Stimulated activated CD4-positive, alpha-beta T cell treated with anti-CD3 and anti-CD28 coated beads, Interleukin-2, amount 100 ng/mL, for 48 hours (primary cell): ENCODE measurements around the gene FAM135A.

Experiments used
- DNase-seq, 2 donors: peaks; one replicate each; pipeline ENCODE4 v3.0.0-alpha.2; 2020

Gene FAM135A

DNA sequence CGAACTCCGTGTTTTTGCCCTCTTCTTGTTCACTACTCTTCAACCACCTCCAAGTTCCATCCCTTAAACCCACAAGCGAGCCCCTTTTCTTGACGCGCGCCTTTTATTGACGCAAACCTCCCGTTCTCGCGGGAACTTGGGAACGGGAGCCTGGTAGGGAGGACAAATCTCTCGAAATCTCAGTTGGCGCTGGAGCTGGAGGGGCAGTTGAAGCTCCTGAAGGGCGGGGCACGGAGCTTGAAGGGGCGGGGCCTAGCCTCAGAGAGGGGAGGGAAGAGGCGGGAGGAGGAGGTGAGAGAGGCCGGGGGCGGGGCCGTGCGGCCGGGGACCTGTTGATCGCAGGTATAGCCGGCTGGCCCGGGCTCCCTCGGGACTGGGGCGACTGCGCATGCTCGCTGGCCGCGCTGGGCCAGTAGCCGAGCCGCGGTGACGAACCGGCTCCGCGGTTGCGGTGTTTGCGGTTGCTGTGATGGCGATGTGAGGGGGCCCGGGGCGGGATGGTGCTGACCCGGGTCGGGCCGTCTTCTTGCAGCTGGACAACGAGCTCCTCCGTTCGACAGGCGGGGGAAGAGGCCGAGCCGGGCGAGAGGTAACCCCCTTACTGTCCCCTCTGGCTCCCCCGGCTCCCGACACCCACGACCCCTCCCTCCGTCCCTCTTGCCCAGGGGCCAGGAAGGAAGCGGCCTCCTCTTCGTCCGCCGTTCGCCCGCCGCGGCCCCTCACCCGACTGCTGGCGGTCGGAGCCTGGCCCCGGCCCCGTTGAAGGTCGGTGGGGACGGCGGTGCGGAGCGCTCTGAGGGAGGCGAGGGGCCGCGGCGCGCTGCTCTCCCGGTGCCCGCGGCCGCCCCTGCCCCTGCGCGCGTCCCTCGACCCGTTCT lies at the start of gene FAM135A:
TSS of gene FAM135A (plus strand) at position 395 of the 878 bp plus-strand sequence. CDS start 14,835 bp downstream, outside the sequence.
- DNase-seq = peak; percentile 90 to 94

DNA sequence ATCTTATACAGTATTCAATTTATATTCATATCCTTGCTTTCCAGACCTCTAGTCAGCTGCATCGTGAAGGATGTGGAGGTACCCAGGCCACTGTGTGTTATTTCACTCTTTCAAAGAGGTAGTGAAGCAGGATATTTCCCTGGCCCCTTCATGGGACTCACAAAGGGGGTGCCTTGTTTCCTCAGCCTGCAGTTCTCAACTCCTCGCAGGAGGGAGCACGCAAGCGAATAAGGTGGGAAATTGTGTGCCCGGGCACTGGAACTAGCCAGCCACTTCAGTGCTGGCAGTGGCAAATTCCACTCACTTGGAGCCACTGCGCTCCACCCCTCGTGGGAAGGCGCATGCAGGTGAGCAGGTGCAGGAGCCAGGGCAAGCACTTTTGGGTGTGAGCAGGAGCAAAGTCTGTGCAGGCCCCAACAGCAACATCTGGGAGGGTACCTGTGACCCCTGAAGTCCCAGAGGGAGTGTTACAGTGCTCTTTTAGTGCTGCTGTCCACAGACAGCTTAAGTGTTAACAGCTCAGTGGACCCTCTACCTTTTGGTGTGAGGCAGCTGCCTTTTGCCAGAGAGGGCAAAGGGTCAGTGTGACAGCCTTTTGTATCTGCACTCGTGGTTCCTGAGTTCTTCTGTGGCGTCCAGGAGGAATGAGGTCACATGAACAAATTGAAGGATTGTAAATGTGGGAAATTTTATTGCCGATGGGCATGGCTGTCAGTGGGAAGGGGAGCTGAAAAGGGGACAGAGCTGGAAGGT lies 49.4 kb upstream of the FAM135A start:
- DNase-seq = no peak

DNA sequence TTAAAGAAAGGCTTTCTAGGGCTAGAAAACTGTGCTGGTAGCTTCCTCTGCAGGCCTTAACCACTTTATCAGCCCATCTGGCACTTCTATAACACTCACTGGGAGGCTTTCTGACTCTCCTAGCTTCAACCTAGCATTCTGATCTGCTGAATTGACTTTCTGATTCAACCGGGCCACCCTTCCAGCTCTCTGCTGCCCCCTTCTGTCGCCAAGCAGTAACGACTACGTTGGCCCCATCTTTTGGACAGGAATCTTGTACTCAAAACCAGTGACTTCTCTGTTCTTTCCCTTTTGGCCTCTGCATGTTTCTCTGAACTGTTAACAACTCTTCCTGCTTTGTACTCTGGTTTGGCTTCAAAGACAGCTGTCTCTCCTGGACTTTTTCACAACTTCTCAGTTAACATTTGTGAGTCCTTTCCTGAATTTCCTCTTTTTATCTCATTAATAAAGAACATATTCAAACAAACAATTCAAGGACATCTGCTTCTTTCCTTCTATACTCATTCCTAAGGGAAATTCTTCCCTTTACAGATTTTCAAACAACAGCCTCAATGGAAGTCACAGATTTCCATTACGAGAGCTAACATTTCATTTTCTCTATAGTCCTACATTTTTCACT lies 43.9 kb upstream of the FAM135A start:
- DNase-seq = peak; percentile 57 to 65

DNA sequence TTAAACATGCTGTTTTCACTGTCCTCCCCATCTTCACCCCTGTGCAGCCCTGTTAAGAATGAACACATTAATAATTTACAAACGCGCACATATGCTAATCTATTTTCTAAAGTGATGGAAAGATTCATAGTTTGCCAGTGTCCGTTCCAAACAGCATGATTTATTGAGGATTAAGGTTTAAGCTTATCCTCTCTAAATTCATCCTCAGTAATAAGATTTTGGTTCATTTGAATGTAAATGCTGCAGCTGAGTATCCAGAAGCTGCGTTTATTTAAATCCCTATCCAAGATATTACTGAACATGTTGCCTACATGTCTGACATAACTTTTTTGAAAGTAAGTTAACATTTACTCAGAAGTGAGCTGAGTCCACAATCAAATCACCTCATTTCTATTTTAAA lies 42.8 kb upstream of the FAM135A start:
- no peak for DNase-seq

DNA sequence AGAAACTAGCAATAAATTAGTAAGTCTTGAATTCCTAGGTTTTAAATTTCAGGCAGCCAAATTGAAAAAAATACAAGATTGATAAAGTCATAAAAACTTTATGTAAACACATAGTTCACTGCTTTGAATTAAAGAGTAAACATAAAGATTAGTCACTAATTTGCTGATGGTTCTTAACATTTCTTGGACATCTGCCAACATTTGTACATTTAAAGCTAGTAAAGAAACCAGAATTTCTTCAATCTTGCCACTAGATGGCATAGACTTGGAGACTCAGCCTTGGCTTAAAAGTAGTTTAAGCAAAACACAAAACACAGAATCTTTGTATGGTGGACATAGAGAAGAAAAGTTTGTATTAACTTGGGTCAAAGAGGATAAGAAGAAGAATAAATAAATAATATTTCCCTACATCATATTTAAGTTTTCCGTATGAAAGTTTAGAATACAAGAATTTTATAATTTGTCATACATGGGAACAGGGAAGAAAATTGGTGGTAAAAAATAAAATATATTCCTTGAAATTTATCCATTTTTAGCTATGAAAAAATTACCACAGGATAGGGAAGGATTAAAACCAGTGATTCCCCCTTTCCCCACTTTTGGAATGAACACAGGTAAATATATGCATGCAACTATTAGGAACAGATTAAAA lies 41.7 kb upstream of the FAM135A start:
- DNase-seq = no peak

DNA sequence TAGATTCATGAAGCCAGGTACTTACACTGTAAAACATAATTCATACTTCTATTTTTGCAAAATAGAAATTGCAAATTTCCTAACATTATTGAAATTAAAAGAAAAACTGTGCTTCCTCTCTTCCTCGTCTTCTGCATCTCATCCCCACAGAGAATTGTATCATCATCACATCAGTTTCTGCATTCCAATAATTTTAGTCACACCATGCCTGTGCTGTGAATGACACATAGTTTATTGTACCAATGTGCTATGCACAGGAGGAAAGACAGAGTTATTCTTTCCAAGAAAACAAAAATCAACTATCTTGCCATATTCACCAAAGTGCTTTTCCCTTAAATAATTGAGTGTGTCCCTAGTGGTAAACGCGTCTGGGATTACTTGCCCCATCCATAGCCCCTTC lies 38.1 kb upstream of the FAM135A start:
- DNase-seq = no peak

DNA sequence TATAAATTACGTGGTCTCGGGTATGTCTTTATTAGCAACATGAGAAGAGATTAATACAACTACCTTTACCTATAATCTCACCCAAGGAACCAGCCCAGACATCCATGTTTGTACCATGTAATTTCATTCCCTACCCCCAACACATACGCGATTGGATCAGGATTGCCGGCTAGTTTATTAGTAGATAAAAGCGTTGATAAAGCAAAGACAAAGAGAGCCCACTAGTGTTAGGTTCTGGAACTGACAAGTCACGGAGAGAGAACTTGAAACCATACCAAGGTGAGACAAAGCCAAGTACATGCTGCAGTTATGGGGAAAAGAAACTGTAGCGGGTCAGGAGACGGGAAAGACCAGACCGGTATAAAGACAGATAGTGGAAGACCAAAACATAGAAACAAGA lies 37.4 kb upstream of the FAM135A start:
- no peak for DNase-seq

DNA sequence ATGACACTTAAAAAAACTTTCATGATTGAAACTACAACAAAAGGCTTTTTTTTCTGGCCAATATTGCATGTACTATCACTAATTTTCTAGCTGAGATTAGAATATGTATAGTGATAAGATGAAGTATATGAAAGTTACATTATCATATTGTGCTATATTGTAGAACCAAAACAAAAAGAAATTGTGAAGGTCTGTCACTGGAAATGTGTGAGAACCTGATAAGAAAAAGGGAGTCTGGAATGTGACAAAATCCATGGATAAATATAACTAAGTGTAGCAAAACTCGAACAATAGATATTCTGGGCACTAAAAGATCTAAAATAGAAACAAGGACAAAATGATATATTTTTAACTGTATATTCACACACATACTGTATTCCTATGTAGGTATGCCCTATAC lies 36.7 kb upstream of the FAM135A start:
- no peak for DNase-seq

DNA sequence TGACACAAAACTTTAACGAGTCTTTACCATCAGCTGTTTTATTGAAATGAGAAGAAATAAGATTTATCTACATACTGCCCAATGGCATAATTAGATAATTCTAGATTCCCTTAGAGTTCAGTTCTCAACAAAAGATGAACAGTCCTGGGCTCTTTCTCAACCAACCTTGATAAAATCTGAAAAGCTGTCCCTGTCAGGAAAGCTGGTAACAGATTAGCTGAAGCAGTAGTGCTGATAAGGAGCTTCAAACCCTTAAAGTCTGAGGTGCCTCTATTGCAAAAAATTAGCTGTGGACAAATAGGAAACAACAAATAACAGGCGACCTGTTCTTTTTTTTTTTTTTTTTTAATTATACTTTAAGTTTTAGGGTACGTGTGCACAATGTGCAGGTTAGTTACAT lies 35.9 kb upstream of the FAM135A start:
- no peak for DNase-seq

DNA sequence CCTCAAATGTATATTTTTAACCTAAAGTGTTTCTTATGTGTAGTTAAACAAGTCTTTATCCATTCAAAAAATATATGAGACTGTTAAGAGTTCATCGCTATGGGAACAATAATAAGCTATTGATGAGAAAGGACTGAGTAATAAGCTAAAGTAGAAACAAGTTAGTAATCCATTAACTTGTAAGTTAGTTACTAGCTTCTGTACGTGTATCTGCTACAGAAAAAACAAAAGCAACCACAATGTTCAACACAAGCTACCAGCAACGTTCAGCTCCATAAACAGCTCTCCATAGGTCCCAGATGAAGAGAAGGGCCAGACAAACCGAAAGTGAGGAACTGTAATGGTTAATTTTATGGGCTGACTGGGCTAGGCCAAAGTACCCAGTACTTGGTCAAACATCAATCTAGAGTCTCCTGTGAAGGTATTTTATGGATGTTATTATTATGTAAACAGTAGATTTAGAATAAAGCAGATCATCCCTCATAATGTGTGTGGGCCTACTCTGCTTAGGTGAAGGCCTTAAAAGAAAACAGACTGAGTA lies 33.8 kb upstream of the FAM135A start:
- DNase-seq = no peak

DNA sequence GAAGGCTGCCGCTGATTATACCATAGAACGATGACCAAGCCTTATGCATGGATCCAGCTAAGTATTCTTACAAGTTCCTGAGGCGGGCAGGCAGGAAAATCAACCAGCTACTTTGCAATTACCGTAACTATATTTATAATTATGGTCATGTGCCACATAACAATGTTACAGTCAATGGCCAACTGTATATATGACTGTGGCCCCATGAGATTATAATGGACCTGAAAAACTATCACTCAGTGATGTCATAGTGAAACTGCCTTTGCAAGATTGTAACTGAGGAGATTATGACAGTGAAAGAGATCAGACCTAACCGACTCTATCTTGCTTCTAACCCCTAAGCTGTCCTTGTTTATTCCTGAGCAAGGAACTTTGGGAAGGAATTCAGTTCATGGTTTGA lies 33.1 kb upstream of the FAM135A start:
- DNase-seq = no peak

DNA sequence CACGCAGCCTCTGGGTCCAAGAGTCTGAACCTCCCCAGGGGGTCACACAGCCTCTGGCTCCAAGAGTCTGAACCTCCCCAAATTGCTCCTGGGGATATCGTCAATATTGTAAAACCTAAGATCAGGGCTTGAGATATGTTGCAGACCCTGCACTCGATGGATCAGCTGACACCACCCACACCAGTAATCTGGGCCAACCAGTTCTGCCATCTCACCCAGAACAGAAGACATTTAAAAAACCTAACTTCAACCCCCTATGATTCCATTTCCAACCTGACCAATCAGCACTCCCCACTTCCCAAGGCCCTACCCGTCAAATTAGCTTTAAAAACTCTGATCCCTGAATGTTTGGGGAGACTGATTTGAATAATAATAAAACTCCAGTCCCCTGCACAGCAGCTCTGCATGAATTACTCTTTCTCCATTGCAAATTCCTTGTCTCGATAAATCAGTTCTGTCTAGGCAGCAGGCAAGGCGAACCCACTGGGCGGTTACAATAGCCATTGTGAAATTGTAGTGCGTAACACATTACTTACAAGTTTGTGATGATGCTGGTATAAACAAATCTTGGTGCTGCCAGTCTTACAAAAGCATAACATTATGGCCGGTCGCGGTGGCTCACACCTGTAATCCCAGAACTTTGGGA lies 32.4 kb upstream of the FAM135A start:
- no peak for DNase-seq

DNA sequence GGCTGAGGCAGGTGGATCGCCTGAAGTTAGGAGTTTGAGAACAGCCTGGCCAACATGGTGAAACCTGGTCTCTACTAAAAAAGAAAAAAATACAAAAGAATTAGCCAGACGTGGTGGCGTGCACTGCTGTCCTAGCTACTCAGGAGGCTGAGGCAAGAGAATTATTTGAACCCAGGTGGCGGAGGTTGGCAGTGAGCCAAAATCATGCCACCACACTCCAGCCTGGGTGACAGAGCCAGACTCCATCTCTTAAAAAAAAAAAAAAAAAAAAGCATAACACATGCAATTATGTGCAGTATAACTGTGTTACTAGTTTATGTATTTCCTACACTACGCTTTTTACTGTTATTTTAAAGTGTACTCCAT lies 31.9 kb upstream of the FAM135A start:
- no peak for DNase-seq

DNA sequence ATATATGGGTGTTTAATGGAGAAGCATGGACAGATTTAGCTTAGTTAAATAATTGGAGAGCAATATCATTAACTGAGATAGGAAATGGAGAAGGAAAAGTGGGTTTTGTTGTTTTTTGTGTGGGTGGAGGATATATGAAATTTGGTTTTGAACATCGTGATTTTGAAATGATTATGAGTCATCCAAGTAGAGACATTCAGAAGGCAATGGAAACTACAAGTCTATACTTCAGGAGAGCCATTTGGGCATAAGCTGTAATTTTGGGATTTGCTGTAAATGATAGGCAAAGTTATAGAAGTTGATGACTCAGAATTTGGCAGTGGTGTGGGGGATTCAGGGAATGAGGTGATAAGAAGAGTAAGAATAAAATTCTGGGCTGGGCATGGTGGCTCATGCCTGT lies 27.4 kb upstream of the FAM135A start:
- no peak for DNase-seq

DNA sequence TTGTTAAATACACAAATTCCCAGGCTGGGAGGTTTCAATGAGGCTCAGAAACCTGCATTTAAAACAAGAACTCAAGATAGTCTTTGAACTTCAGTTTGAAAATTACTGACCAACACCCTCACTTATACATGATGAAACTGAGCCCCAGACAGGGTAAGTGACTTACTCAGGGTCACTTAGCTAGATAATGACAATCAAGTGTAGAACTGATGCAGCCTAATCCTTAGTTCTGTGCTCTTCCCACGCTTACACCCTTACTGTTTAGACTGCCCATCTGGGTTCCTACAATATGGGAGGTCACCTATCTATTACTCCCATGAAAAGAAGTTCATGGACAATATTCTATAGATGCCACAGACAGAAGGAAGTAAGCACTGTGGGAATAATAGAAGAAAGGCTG lies 24.5 kb upstream of the FAM135A start:
- DNase-seq = no peak

DNA sequence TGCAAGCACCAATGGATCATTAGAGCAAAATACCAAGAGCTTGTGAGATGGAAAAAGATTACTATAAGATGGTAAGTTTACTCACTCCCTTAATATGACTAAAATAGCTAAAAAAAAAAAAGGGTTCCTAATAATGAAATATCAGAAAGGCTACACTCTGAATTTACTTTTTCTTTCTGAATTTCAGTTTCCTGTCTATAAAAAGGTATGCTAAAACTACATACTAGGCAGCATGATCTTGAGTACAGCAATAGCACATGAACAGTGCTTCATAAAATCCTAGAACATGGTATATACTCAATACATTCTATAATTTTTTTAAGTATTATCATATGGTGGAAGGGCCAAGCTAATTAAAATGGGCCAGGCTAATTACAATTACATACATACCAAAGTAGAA lies 24.0 kb upstream of the FAM135A start:
- DNase-seq = no peak

DNA sequence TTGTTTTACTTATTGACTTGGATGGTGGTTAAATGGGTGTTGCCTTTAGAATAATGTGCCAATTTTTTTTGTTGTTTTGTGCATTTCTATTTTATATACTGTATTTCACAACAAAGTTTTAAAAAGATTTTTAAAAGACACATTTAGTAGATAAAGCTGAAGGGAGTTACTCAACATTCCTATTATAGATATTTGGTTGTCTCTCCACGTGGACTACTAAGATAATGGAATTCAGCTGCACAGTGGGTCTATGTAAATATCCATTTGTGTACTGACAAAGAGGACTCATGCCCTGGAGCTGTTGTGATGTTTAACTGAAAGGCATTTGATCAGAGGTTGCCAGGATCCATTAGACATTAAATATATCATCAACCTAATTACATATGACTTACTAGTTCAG lies 23.2 kb upstream of the FAM135A start:
- DNase-seq = no peak

DNA sequence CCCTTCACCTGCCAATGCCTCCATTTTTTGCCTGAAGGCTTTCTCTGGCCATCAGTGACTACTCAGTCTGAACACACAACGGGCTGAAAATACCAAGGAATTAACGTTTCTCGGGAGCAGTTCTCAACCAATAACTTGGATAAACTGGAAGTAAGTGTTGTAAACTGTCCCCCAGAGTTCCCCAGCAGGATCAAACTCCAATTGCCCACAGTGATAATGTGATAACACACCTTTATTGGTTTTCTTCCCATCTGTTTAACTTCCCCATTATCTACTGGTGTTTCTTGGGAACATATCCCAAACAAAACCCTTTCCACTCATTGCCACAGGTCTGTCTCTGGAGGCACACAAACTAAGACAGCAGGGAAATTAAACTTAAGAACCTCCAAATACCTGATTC lies 21.8 kb upstream of the FAM135A start:
- no peak for DNase-seq

DNA sequence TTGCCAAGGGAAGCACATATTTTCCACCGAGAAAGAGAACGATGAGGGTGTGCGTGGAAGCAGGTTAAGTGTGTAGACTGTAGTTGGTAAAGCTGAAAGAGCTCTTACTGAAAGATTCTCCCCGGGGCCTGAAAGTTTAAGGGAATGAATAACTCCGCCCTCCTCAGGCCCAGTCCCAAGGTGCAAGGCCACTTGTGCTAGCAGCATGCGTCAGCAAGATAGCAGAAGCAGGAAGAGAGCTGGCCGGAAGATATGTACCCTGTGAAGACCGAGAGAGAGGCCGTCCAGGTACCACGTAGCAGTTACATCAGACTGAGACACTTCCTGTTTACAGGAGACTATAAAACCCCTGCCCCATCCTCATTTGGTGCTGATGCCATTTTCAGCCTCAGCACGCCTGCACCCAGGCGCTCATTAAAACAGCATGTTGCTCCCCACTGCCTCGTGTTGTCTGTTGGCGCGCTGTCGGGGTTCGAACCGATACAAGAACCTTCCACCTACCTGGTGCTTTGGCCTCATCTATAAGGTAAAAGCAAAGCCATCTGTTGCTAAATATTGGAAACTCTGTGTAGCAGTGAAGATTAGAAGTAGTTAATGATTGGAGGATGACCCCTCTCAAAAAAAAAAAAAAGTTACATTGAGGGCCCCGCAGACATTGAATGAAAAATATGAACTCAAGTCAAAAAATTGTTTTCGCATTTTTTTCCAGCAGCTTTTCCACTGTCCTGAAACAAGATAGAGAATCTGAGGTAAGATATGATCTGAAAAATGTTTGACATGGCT lies 18.6 kb upstream of the FAM135A start:
- no peak for DNase-seq

DNA sequence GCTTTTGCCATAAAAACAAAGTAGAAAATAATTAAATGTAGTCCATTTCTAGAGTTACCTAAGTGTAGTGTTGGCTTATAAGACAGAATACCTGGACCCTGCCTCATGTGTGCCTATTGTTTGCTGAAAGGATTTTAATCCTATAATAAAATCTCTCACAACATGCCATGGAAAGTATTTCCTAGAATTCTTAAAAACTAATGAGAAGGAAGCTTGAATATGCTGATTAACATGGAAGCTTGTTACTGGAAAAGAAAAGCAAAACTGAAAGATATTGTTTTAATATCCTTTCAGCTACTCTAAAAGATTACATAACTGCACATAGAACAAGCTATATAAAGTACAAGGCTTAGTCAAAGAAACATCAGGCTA lies 18.0 kb upstream of the FAM135A start:
- DNase-seq = no peak

DNA sequence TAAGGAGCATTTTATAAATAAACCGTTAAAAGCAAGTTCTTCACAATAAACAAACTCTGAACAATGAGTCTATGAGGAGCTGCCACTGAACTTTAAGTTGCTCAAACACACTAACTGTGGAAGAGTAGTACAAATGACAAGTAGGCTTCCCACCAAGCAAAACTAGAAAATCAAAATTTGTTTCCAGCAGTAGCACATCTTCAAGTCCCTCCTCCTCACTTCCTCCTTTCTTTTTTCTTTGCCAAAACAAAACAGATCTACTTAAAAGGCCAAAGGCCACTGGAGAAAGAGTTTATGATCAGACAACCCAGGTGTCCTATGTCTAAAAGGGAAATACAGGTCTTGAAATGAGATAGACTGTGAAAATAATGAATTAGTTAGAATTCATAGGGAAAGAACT lies 17.1 kb upstream of the FAM135A start:
- DNase-seq = no peak
